SK-MEL-5 (cell line): ENCODE measurements around the gene NAA40. TPM values are rescaled to one million over a fixed set of nuclear protein-coding genes. Genes with fewer than 3 reads are reported as not detected.

Source experiments
- DNase-seq: peaks from one replicate; pipeline ENCODE4 v3.0.0-alpha.2; 2016; ENCODE audit warnings: low read depth, low spot score
- in situ Hi-C: cut with HindIII; loops from 2 replicates; pipeline ENCODE4 v1.10.0; 2016; ENCODE audit warnings: low sequenced_read_pairs, high pct_unique_total_duplicates, low pct_unique_long_range_greater_than_20kb
- total RNA-seq: library from RNA; depleted of rRNA; stranded (reverse); fragments of >200 nt; shearing (Covaris generic); gene quantifications from 2 replicates; pipeline ENCODE4 v1.2.3, GENCODE V29; 2014

The NAA40 gene
- total RNA-seq, 1 experiment from 2014 or later: 8.7 TPM

DNA sequence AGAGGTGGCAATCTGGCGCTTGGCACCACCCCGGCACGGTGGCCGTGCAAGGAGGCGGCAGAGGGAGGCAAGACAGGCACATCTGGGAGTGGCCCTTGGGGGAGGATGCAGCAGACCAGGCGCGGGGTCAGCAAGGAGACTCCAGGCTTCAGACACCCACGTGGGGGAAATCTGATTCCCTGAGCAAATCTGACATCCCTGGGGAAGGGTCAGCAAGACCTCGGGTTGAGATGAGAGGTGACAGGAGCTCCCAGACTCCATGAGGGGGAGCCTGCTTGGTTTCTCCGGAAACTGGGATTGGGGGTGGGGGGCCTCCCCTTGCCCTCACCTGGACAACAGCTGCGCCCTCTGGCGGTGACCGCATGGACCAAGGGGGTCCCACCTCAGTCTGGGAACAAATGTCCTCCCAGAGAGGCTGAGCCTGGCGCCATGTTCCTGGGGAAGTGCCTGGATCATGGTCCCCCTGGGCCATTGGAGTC is 17.8 kb upstream of the NAA40 start:
- in situ Hi-C loops: no loop called here
- DNase-seq: peak; percentile 35

- no peak for DNase-seq
- in situ Hi-C loops: no loop called here
Observed at GRCh38 chr11:63922673-63923192, 16.1 kb upstream of the NAA40 start.

DNA sequence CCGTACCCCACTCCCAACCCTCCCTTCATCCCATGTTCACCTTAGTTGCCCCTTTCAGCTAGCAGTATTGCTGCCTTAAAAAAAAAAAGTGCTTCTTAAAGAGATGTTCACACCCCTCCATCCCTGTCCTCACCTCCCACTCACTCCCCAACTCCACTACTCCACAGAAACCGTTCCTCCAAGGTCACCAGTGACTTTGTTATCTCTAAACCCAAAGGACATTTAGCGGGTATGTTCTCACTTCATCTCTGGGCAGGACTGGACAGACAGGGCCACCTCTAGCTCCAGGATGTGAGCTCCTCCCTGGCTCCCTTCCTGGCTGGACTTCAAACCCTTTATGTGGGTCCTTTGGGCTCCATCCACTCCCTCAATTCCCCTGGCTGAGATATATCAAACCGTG is 15.5 kb upstream of the NAA40 start:
- in situ Hi-C loops: no loop called here
- DNase-seq: no peak

DNA sequence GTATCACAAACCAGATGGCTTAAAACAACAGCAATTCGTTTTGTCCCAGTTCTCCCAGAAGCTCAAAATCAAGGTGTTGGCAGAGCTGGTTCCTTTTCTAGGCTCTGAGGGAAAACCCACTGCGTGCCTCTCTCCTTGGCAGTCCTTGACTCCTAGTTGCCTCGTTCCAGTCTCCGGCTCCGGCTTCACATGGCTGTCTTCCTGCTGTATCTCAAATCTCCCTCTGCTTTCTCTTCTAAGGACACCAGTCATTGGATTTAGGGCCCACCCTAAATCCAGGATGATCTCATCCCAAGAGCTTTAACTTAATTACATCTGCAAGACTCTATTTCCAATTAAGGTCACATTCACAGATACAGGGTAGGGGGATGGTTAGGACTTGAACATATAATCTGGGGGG is 9.2 kb upstream of the NAA40 start:
- no peak for DNase-seq
- in situ Hi-C loops: no loop called here

- in situ Hi-C loops: no loop called here
Observed at GRCh38 chr11:63931045-63931444, 7.8 kb upstream of the NAA40 start.

DNA sequence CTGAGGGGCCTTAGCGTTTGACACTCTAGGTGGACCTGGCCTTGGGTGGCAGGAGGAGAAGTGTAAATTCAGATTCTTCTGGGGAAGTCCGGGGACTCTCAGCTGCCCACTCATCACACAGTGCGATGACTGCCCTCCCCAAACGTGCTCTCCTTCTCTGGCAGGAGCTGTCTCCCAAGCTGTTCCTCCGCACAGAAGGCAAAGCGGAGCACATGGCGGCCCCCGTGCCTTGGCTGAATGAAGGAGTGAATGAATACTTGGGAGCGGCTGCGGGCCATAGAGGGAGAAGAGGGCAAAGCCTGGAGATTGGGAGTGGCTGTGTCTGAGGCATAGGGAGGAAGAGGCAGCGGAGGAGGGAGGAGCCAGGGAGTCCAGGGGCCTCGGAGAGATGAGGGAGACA is 6.9 kb upstream of the NAA40 start:
- in situ Hi-C loops: no loop called here
- no peak for DNase-seq

More at GRCh38 chr11:63931045-63931444, 7.8 kb upstream of the NAA40 start:
- DNase-seq: no peak

DNA sequence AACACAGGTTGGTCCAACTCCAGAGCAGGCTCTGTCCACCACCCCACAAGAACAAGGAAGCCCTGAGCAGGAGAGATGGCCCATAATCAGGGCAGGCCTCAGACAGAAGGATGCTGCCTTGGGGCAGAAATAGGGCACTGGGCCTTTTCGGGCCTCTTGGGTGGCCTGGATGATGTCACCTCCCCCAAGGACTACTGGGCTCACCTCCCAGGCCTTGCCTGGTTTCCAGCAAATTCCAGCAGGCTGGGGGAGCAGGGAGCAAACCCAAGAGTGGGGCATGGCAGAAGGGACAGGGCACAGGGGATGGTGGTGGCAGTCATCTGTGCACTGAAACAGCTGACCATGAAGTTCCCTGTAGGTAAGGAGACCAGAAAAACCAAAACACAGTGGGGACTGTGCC is 5.3 kb upstream of the NAA40 start:
- in situ Hi-C loops: no loop called here

GRCh38 chr11:63937713-63938478 is 906 bp upstream of the NAA40 start:
- in situ Hi-C loops: no loop called here

More for the DNA sequence above, 5.3 kb upstream of the NAA40 start:
- DNase-seq: no peak

GRCh38 chr11:63939397-63939891 is 642 bp downstream of the NAA40 start:
- in situ Hi-C loops: no loop called here
- DNase-seq: no peak

More at GRCh38 chr11:63937713-63938478, 906 bp upstream of the NAA40 start:
- no peak for DNase-seq

DNA sequence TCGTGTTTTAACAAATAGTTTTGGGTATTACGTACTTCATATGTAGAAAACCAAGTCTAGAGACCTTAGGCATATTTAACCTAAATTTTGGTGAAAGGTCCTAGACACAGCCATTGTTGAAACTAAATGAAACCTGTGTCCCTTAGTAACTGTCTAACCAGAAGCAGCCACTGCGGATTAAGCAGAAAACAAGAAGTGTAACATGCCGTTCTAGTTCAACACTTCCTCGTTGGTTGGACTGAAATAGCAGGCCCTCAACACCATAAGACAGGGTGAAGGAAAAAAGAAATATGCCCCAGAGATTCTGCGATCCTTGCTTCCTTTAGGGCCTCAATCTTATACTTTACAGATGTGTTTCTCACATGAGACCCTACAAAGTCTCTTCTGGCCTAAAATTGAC is 2.0 kb downstream of the NAA40 start:
- in situ Hi-C loops: no loop called here
- no peak for DNase-seq

DNA sequence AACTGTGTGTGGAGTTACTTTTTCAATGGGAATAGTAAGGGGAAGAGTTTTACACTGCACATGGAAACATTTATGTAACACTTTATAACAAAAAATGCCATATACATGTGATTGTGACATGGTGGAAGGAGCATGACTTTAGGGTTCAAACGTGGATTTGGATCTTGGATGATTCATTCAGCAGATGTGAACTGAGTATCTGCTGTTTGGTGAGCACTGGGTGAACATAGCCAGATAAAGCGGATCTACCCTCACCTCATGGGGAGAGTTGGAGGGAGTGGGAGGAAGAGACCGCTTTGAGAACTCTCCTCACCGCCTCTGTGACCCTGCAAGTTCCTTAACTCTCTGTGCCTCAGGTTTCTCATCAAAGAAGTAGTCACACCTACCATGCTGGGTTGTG is 3.1 kb downstream of the NAA40 start:
- no peak for DNase-seq
- in situ Hi-C loops: no loop called here

- no peak for DNase-seq
- in situ Hi-C loops: no loop called here
Observed at GRCh38 chr11:63942803-63943202, 4.0 kb downstream of the NAA40 start.

DNA sequence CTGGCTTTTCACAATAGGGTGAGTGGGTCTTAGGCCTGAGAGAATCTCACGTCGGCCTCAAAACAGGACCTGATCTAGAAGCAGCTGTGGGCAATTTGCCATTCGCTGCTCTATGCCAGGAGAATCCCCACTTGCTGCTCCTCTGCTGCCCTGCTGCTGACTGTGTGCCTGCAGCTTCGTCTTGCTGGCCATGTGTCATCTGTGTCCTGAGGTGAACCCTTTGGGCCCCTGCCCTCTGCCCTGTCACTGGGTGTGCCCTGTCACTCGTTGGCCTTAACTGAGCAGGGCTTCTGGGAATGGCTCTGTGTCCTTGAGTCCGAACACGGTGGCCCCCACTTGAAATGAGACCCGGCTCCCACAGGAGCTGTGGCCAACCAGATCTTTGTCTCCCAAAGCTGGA is 6.2 kb downstream of the NAA40 start:
- in situ Hi-C loops: no loop called here
- no peak for DNase-seq

GRCh38 chr11:63945477-63946163 is 6.8 kb downstream of the NAA40 start:
- DNase-seq: peak; percentile 64
- in situ Hi-C loops: no loop called here

GRCh38 chr11:63951779-63952536 is 13.2 kb downstream of the NAA40 start:
- in situ Hi-C loops: no loop called here

DNA sequence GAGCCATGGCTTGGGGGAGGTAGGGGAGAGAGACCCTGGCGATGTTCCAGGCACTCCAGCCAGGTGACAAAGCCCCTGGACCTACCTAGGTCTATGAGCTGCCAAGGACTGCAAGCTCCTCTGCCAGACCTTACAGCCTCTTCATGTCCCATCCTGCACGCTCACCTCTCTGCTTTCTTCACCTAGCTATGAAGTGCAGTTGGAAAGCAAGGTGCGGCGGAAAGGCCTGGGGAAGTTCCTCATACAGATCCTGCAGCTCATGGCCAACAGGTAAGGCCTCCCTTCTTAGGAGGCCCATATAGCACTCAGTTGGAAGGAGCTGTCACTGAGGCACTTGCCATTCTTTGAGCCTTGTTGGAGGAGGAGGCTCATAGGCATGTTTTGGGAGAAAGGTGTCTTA is 13.8 kb downstream of the NAA40 start:
- in situ Hi-C loops: no loop called here
- DNase-seq: no peak

More at GRCh38 chr11:63951779-63952536, 13.2 kb downstream of the NAA40 start:
- DNase-seq: no peak

GRCh38 chr11:63958008-63958407 is 19.2 kb downstream of the NAA40 start:
- no peak for DNase-seq
- in situ Hi-C loops: no loop called here
